Effector CD4-positive, alpha-beta T cell (primary cell): Measurements from ENCODE around the gene SGPL1.

Source experiments
- DNase-seq: peaks from one replicate; pipeline ENCODE4 v3.0.0-alpha.2; 2020

Gene SGPL1

DNA sequence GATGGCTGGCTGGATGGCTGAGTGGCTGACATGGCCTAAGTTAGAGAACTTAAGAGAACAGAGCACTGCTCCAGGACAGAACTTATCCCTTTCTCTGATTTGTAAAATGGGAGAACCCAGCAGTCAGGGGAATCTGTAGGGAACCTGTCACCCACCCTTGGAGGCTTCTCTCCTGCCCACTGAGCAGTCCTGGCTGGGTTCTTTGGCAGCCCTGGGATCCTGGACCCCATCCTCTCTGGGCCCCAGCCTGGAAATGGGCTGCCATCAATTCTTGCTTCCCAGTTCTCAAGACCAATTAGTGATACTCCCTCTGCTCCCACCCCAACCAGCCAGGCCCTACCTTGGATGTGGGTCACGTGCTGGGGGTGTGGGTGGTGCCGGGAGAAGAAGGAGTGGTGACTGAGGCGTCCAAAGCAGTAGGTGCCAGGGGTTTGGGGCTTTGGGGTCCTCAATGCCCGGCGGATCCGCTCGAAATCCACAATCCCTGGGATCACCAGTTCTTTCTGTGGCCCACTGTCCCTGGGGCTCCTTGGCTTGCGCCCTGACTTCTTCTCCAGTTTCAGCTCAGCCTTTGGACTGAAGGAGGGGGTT, 34.2 kb upstream of the SGPL1 start:
- DNase-seq = no peak

DNA sequence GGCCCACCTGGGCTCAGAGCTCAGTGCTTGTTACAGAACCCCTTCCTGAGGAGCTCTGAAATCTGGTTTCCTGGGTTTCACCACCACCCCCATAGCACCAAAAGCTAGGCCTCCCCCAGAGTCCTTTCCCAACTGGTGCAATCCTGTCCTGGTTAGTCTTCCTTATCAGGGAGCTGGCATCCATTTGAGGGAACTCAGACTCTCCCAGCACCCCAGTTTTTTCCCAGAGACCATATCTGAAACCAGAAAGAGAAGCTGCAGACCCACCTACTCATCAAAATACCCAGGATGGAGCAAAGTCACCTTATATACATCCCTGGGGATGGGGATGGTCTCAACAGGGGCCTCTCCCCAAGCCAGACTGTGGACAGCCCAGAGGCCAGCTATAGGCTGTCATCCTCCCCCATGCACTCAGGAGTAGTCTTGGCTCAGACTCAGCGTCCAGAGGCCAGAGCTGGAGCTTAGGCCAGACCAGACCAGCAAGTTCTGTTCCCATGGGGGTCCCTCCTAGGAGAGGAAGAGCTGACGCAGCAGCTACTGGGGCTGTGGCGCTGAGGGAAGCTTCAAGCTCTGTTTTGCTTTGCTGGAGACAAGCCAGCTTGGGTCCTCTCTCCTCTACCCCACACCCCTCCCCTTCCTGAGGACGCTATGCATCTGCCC, 33.5 kb upstream of the SGPL1 start:
- DNase-seq = no peak

DNA sequence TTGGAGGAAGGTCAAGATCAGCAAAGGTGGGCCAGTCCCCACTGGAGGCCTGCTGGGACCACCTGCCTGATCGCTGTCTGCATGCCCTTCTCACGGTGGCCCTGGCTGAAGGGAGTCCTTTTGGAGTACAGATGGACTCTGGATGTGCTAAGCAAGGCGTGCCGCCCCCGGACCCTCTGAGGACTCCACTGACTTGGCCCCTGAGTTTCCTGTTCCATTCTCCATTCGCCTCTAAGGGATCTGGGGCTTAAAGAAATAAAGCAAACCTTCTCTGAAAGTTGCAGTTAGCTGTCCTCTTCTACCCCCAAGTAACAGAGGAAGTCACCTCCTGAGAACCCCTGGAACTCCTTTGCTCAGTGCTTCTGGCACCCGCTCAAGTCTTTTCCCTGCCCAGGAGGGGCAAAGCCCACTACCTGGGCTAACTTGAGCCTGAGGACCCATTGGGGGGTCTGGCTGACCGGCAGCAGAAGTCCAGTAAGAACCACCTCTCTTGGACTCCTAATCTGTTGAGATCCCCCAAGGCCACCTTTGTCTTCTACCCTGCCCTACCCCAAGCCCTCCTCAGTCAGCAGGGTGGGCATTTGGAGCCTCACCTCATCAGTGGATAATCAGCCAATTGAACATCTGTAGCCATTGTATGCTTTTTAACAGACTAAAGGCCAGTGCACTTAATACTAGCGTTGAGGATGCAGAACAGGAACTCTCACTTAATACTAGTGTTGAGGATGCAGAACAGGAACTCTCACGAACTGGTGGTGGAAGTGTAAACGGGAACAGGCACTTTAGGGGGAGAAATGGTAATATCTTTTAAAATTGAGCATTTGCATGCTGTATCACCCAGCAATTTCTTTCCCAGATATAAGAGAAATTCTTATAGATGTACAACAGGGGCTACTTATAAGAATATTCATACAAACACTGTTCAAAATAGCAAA, 32.7 kb upstream of the SGPL1 start:
- DNase-seq = no peak

GRCh38 chr10:70784016-70784415, 31.7 kb upstream of the SGPL1 start:
- no peak for DNase-seq

DNA sequence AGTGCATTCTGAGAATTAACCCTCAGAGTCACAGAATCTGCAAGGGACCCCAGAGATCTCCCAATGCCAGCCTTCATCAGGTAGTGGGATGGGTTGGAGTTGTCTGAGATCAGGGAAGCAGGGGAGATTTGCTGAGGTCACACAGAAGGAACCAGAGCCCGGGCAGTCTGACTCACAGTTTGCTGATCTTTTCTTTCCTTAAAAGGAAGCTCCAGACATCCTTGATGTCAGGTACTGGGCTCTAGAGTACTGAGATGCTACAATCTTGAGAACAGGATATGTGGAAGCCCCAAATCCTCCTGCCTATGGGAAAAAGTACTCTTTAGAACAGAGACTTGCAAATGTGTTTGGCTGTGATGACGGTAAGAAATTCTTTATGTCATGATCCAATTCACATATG, 31.3 kb upstream of the SGPL1 start:
- DNase-seq = no peak

GRCh38 chr10:70785190-70785589, 30.6 kb upstream of the SGPL1 start, which contains the start of gene TBATA:
Gene TBATA, minus strand, starts transcription at chr10:70785377. Its CDS starts 1,998 bp downstream, at chr10:70783379.
- no peak for DNase-seq

DNA sequence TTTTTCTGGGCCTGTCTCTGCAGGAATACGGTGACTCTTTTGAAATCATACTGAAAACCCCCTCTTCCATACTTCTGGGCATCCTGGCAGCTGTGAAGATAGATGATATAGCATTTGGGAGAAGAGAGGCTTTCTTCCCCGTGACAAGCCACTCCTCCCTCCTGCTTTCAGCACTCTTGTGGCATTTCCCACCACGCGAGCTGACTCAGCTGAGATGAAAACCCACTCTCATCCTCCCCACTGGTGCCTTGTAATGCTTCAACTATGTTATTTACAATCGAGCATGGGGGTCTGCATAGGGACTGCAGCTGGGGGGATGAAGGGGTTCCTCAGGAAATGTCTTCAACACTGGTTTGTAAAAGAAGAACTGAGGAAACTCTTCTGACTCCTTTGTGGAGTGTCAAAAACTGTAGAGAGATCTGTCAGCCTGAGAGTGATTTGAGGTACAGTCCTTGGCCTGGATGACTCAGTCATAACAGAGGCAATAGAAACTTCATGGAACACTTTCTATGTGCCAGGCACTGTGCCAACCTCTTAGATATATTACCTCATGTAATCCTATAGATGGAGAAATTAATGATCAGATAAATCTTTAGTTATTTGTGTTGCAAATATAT, 28.8 kb upstream of the SGPL1 start:
- DNase-seq = no peak

DNA sequence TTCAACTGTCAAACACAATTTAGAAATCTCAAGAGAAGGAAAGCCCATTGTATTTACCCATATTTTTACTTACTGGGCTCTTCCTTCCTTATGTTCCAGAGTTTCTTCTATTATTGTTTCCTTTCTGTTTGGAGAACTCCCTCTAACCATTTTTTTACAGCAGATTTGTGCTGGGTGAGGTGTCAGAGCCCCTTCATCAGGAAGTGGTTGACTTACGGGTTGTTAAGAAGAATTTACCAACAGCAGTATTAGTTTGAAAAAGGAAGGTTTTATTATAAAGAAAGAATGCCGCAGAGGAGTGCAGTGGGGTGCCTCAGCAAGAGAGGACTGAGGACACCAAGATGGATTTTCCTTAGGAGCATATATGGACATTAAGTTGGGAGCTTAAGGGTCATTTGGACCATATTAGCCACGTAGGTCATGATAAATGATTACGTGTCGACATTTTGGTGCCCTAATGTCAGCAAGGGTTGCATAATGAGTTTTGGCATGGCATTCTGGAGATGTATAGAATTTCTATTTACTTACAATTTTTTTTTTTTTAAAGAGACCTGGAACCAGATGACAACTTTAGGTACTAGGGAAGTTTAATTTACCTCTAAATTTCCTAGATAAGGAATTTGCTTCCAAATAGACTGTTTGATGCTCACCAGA, 24.2 kb upstream of the SGPL1 start:
- DNase-seq = no peak

DNA sequence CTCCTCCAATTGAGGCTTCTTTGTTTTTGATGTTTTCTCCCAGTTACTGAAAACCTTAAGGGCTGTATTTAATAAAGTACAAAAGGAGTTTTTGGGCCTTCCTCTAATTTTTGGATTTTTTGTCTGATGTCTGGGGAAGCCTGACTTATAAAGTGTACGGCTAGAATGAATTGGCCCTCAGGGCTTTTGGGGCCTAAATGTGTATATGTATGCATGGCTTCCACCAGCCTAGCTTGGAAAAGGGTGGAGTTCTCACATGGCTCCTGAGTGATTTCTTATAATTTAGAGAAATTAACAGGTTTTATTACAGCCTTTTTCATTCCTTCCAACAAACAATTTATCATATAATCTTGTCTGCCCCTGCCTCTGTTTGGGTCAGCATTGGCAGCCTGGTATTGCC, 20.1 kb upstream of the SGPL1 start:
- DNase-seq = no peak

GRCh38 chr10:70797840-70798239, 17.9 kb upstream of the SGPL1 start:
- no peak for DNase-seq

GRCh38 chr10:70799124-70799523, 16.6 kb upstream of the SGPL1 start:
- DNase-seq = no peak

DNA sequence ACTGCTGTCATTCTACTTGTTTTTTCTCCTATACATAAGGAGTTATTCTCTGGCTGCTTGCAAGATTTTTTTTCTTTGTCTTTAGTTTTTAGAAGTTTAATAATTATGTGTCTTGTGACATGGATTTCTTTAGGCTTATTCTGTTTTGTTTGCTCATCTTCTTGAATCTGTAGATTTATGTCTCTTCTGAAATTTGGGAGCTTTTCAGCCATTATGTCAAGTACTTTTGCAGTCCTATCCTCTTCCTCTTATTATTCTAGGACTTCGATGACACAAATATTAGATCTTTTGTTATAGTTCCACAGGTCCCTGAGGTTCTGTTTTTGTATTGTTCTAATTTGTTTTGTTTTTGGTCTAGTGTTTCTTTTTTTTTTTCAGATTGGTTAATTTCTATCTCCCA, 13.9 kb upstream of the SGPL1 start:
- no peak for DNase-seq

GRCh38 chr10:70803775-70804420, 11.8 kb upstream of the SGPL1 start:
- DNase-seq = no peak

- no peak for DNase-seq
These were observed 11.3 kb upstream of the SGPL1 start for GRCh38 chr10:70804421-70804808.

- no peak for DNase-seq
These were observed 10.0 kb upstream of the SGPL1 start for GRCh38 chr10:70805619-70806215.

DNA sequence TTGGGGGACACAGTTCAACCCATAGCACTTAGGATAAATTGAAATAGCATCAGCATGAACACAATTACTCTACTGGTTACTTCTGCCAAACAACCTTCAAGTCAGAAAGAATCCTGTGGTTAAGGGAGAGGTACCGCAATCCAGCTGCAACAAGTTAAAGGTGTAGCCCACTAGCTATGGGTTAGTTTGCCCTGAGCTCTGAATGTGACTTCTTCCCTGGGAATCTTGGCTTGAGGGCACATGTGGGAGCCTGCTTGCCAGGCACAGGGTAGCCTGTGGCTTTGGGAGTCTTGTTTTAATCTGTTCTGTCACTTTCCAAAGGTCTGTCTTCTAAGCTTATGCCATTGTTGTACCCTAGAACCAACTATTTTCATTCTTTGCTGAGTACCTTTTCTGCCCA, 8.9 kb upstream of the SGPL1 start:
- no peak for DNase-seq

DNA sequence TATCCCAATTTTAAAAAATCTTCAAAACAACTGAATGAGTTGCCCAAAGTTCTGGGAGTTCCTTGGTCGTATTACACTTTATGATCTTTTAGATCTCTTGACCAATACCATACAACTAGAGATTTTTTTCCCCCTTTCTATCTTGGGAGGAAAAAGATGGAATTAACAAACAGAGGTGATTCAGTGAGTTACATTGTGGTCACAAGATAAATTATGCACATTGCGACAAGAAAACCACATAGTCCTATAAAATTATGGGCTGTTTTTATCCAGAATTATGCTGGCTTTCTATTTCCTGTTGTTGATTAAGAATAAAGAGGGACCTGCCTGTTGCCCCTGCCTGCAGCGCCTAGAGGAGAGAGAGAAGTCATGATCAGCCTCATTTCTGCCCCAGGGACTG, 8.2 kb upstream of the SGPL1 start:
- DNase-seq = no peak

- no peak for DNase-seq
These were observed 6.6 kb upstream of the SGPL1 start for GRCh38 chr10:70809011-70809611.

DNA sequence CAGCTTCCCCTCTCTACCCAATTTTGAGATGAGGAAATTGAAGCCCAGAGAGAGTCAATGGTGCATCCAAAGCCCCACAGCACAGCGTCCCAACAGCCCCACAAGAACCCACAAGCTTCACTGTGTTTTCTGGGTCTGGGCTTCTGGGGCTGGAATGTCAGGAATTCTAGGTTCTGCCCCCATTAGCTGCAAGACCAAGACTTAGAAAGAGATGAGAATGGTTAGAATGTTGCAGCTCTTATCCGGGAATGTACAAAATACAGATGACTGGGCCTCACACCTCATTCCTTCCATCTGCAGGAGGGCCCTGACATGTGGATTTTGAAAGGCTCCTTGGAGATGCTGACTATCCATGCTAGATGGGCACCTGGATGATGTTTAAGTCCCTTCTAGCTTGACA, 6.0 kb upstream of the SGPL1 start:
- DNase-seq = no peak

- DNase-seq = no peak
These were observed 4.8 kb upstream of the SGPL1 start for GRCh38 chr10:70810967-70811366.

DNA sequence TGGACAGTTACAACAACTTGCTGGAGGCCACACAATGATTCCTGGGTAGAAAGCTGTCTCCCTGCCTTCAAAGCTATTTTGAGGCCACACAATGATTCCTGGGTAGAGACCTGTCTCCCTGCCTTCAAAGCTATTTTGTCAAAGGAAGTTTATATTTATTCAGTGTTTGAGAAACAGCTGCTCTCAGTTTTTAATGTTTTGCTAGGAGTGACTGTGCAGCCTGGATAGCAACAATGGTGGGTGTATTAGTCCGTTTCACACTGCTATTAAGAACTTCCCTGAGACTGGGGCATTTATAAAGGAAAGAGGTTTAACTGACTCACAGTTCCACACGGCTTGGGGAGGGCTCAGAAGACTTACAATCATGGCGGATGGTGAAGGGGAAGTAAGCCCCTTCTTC, 3.9 kb upstream of the SGPL1 start:
- DNase-seq = no peak
